LNCAP (cell line): ENCODE measurements around the gene TNRC6B.

ENCODE experiments used
- CTCF ChIP-seq: fragments of 450-650 bp; IDR thresholded peaks from 2 replicates; pipeline ENCODE4 v1.5.1; 2017; ENCODE audit warnings: mild to moderate bottlenecking

Gene TNRC6B

GRCh38 chr22:40271440-40271839 is 93.7 kb downstream of the TNRC6B start:
- no peak for TF ChIP-seq CTCF

- TF ChIP-seq CTCF = no peak
These were observed 95.6 kb downstream of the TNRC6B start for GRCh38 chr22:40273319-40273718.

- TF ChIP-seq CTCF = no peak
These were observed 99.5 kb downstream of the TNRC6B start for GRCh38 chr22:40276996-40277823.

GRCh38 chr22:40279017-40279416 is 101.3 kb downstream of the TNRC6B start:
- no peak for TF ChIP-seq CTCF

- no peak for TF ChIP-seq CTCF
These were observed 104.0 kb downstream of the TNRC6B start for GRCh38 chr22:40281717-40282116.

DNA sequence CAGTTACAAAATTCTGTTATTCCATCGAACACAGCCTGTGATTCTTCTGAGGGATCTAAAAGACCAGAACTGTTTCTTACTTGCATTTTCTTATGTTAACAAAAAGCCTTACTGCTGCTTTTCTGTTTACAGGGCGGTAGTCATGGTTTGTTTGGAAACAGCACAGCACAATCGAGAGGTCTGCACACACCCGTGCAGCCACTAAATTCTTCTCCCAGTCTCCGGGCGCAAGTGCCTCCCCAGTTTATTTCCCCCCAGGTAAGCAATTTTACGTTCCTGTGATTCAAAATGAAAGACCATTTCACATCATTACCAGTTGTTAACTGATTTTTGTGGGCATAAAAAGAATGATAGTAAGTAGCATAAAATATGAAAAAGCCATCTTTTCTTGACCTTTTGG is 107.8 kb downstream of the TNRC6B start:
- no peak for TF ChIP-seq CTCF

GRCh38 chr22:40289991-40290459 is 112.3 kb downstream of the TNRC6B start:
- no peak for TF ChIP-seq CTCF
